Thyroid gland (tissue), 4 donors: ENCODE measurements around the gene SCN5A. TPM values are rescaled to one million over a fixed set of nuclear protein-coding genes. Genes with fewer than 3 reads are reported as not detected.

Experiments
- DNase-seq, 2 donors: peaks; one replicate each; pipeline ENCODE4 v3.0.0-alpha.2; 2019
- H3K27ac ChIP-seq, 3 donors: fragments of 200-600 bp; sonication (generic); 1 replicate in 2 of 3; 2 replicates in 1 of 3; pipeline ENCODE4 v1.5.1; 2016 to 2019; ENCODE audit warnings: mild to moderate bottlenecking in 1 of 3, moderate library complexity in 1 of 3
- H3K27me3 ChIP-seq: fragments of 200-600 bp; sonication (generic); one replicate; pipeline ENCODE4 v1.5.1; 2019
- H3K36me3 ChIP-seq, 2 donors: fragments of 200-600 bp; sonication (generic); one replicate each; pipeline ENCODE4 v1.5.1; 2016 to 2019
- H3K4me1 ChIP-seq, 2 donors: fragments of 200-600 bp; sonication (generic); one replicate each; pipeline ENCODE4 v1.5.1; 2017 to 2019
- H3K4me3 ChIP-seq, 3 donors: fragments of 200-600 bp; sonication (generic); replicated peaks in 1 of 3; 1 replicate in 2 of 3; 2 replicates in 1 of 3; pipeline ENCODE4 v1.5.1; 2016; ENCODE audit warnings: mild to moderate bottlenecking in 1 of 3
- H3K9me3 ChIP-seq: fragments of 200-600 bp; sonication (generic); one replicate; pipeline ENCODE4 v1.5.1; 2017
- POLR2A ChIP-seq, 2 donors: fragments of 450-650 bp; IDR thresholded peaks; one replicate each; pipeline ENCODE4 v1.6.1; 2017; ENCODE audit warnings: antibody characterized with exemption in 2 of 2, mild to moderate bottlenecking in 2 of 2, moderate library complexity in 1 of 2
- WGBS, 2 donors: methylation state at CpG; one replicate each; pipeline ENCODE4 v1.1.5; 2017; 5-methylcytosine and 5-hydroxymethylcytosine counted together
- intact Hi-C: fragments of 100-400 bp; cut with DNase I; formaldehyde crosslinking; loops from one replicate; pipeline ENCODE4 v1.15.1; 2023
- total RNA-seq, 4 donors: library from RNA; depleted of rRNA; stranded (reverse); fragments of >200 nt; gene quantifications; one replicate each; pipeline ENCODE4 v1.2.3, GENCODE V29; 2016
- TF ChIP-seq, protein P1 (sequence below), 6 experiments: fragments of 200-600 bp in 3 of 6; fragments of 450-650 bp in 3 of 6; sonication (generic) in 3 of 6; IDR thresholded peaks; one replicate each; pipeline ENCODE4 v1.5.1; 2016 to 2019; ENCODE audit warnings: antibody characterized with exemption in 6 of 6, mild to moderate bottlenecking in 2 of 6, inconsistent platforms in 1 of 6, moderate library complexity in 1 of 6

SCN5A gene
- total RNA-seq, 4 donors from 2014 or later = 0.13 to 1.9 (median 1.1) TPM

DNA sequence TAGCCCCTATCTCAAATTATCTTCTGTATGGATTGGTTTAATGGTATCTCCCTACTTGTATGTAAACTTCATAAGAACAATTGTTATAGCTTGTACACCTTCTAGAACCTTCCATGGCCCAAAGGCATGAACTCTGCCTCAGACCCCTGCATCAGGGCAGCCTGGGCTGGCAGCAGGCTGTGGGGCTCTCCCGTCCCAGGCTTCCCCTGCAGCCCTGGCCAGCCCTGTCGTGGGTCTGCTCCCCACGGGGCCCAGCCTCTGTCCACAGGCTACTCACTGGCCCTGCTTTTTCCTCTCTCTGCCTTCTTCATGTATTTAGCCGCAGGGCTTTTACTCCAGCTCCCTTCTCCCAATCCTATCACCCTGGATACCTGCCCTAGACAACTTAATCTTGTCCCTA is 4.4 kb downstream of the SCN5A start:
- H3K27ac ChIP-seq = no peak overlapping the region
- TF ChIP-seq POLR2A (IDR thresholded peaks at IDR 0.05) = no peak
- TF ChIP-seq, protein P1, sequence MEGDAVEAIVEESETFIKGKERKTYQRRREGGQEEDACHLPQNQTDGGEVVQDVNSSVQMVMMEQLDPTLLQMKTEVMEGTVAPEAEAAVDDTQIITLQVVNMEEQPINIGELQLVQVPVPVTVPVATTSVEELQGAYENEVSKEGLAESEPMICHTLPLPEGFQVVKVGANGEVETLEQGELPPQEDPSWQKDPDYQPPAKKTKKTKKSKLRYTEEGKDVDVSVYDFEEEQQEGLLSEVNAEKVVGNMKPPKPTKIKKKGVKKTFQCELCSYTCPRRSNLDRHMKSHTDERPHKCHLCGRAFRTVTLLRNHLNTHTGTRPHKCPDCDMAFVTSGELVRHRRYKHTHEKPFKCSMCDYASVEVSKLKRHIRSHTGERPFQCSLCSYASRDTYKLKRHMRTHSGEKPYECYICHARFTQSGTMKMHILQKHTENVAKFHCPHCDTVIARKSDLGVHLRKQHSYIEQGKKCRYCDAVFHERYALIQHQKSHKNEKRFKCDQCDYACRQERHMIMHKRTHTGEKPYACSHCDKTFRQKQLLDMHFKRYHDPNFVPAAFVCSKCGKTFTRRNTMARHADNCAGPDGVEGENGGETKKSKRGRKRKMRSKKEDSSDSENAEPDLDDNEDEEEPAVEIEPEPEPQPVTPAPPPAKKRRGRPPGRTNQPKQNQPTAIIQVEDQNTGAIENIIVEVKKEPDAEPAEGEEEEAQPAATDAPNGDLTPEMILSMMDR (IDR thresholded peaks at IDR 0.05) = no peak
- no peaks in the 10 kb centered on the region for H3K9me3 ChIP-seq
- intact Hi-C loops = no loop called here
- H3K36me3 ChIP-seq = no peaks in the 10 kb centered on the region
- DNase-seq = no peak
- no peaks in the 10 kb centered on the region for H3K27me3 ChIP-seq
- H3K4me3 ChIP-seq = no peak overlapping the region
- peaks cover 7 to 12% of the 10 kb centered on the region in 2 donors for H3K4me1 ChIP-seq
- 73 to 76% methylated on average over 4 of the region's 4 CpGs for WGBS, 2 donors

DNA sequence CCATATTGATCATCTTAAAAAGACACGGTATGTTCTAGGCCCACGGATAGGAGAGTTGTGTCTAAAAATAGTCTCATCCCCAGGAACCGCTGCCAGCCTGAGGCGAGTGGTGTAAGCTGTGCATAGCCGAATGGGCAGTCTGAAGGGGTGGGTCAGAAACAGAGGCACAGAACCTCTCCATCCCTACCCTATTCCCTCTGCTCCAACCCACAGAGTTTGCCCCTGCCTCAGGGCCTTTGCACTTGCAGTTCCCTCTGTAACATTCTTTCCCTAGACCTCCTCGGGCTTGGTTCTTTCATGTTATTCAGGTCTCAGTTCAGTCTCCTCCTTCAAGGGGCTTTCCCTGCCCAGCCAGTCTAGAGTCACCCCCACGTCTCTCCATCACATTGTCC is 4.8 kb downstream of the SCN5A start:
- Histone ChIP-seq H3K27me3 (no peaks in the 10 kb centered on the region), H3K36me3 (no peaks in the 10 kb centered on the region), H3K9me3 (no peaks in the 10 kb centered on the region), H3K4me1 (peaks cover 7 to 8% of the 10 kb centered on the region in 2 donors), H3K27ac (no peak overlapping the region), H3K4me3 (no peak overlapping the region)
- DNase-seq = no peak
- TF ChIP-seq POLR2A (IDR thresholded peaks at IDR 0.05) = no peak
- TF ChIP-seq, protein P1 (IDR thresholded peaks at IDR 0.05) = no peak
- intact Hi-C loops = no loop called here
- 88 to 94% methylated on average over 7 of the region's 7 CpGs for WGBS, 2 donors

DNA sequence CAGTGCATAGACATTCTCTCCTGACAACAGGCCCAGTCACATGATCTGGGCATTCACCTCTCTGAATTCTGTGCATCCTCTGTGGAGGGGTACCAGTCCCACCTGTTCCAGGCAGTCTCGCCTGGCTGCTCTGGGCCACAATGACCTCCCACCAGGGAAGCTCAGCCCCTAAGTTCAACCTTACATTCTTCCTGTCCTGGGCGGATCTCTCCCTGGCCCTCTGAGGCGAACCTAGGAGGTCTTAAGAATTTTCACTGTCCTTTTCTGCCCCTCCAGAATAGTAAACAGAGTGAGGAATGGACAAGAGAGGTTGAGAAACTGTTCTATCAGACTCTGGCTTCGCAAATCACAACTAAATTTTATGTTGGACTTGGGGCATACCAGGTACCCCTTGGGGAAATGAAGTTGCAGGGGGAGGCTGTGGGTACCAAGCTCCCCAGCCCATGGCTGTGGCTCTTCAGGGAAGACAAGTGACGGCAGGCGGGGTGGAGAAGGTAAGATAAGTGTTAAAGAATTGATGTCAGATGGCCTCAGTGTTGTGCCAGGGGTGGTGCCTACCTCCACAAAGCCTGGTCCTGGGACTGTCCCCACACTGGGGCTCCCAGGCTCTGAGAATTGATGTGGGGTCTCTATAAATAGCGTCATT is 5.3 kb downstream of the SCN5A start:
- no peaks in the 10 kb centered on the region for H3K36me3 ChIP-seq
- intact Hi-C loops = no loop called here

DNA sequence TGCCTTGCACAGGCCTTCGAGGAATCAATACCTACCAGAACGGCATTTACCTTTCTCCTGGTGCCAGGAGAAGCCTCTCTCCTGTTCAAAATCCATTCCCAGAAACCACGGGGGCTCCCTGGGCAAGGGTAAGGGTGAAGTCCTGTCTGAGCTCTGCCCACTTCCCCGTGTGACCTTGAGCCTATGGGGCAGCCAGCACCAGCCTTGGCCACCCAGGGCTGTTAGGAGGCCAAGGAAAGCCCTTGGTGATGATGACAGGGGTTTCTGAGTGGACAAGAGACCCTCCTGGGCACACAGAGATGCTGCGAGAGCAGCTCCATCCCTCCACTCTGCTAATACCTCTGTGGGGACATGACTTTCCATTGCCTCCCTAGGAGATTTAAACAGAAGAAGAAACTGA is 5.9 kb downstream of the SCN5A start:
- H3K36me3 ChIP-seq = no peaks in the 10 kb centered on the region
- peaks cover under 1% of the 10 kb centered on the region in 2 donors for H3K4me1 ChIP-seq
- H3K9me3 ChIP-seq = no peaks in the 10 kb centered on the region
- TF ChIP-seq, protein P1 (IDR thresholded peaks at IDR 0.05) = no peak
- no peak for TF ChIP-seq POLR2A (IDR thresholded peaks at IDR 0.05)
- DNase-seq = no peak
- 73 to 91% methylated on average over 5 of the region's 5 CpGs for WGBS, 2 donors
- H3K4me3 ChIP-seq = no peak overlapping the region
- no peaks in the 10 kb centered on the region for H3K27me3 ChIP-seq
- intact Hi-C loops = no loop called here
- H3K27ac ChIP-seq = no peak overlapping the region

More for the DNA sequence above, 5.3 kb downstream of the SCN5A start:
- DNase-seq = no peak
- WGBS, 2 donors = 91 to 92% methylated on average over 7 of the region's 7 CpGs
- H3K4me3 ChIP-seq = no peak overlapping the region
- H3K27me3 ChIP-seq = no peaks in the 10 kb centered on the region
- no peak for TF ChIP-seq POLR2A (IDR thresholded peaks at IDR 0.05)
- TF ChIP-seq, protein P1 (IDR thresholded peaks at IDR 0.05) = no peak
- H3K27ac ChIP-seq = no peak overlapping the region
- H3K4me1 ChIP-seq = peaks cover 6% of the 10 kb centered on the region in 2 donors
- H3K9me3 ChIP-seq = no peaks in the 10 kb centered on the region

DNA sequence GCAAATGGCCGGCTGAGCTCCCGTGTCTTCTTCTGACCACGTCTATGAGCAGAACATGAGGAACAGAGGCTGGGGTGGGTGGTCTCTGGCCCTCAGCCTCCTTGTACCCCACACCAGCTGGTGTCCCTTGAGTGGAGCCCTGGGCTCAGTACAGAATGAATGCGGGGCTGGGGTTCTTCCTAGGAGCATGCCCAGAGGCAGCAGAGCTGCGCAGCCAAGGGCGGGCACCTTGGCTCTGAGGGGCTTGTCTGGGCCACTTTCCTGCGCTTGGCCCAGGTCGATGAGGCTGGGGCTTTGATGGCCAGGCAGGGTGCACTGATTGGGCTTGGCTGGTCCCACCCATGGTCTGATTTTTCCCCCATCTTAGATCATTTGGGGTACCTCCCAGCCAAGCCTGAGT is 6.4 kb downstream of the SCN5A start:
- no peak for TF ChIP-seq POLR2A (IDR thresholded peaks at IDR 0.05)
- TF ChIP-seq, protein P1 (IDR thresholded peaks at IDR 0.05) = no peak
- DNase-seq = no peak
- no peaks in the 10 kb centered on the region for H3K9me3 ChIP-seq

More for the DNA sequence above, 6.4 kb downstream of the SCN5A start:
- no peak overlapping the region for H3K27ac ChIP-seq
- H3K4me3 ChIP-seq = no peak overlapping the region
- intact Hi-C loops = no loop called here
- H3K36me3 ChIP-seq = no peaks in the 10 kb centered on the region
- whole genome bisulfite sequencing, 2 donors = 93 to 98% methylated on average over 5 to 8 of the region's 8 CpGs
- no peaks in the 10 kb centered on the region for H3K4me1 ChIP-seq
- no peaks in the 10 kb centered on the region for H3K27me3 ChIP-seq
